HG03460 (cell line): Measurements from ENCODE around the gene ADISSP.

Experiments
- ATAC-seq: cut with Tn5 transposase; IDR thresholded peaks from one replicate; pipeline ENCODE4 v1.9.1; 2021; ENCODE audit not compliant: unreplicated experiment

The ADISSP gene

GRCh38 chr20:3720626-3721025, 46.9 kb downstream of the ADISSP start:
- ATAC-seq, result no peak

GRCh38 chr20:3720068-3720467, 47.5 kb downstream of the ADISSP start:
- no peak for ATAC-seq

- ATAC-seq, result no peak
Observed at GRCh38 chr20:3719046-3719445, 48.5 kb downstream of the ADISSP start.

GRCh38 chr20:3716195-3716834, 51.2 kb downstream of the ADISSP start:
- ATAC-seq, result no peak

GRCh38 chr20:3714092-3714491, 53.5 kb downstream of the ADISSP start:
- no peak for ATAC-seq

- ATAC-seq, result no peak
Observed at GRCh38 chr20:3712279-3712873, 55.2 kb downstream of the ADISSP start, which contains the start of gene SIGLEC1. Gene SIGLEC1, minus strand, starts transcription at chr20:3712600. Its CDS starts 5,472 bp downstream, at chr20:3707128.

- no peak for ATAC-seq
Observed at GRCh38 chr20:3711484-3711941, 56.0 kb downstream of the ADISSP start.

- ATAC-seq, result no peak
Observed at GRCh38 chr20:3710703-3711483, 56.7 kb downstream of the ADISSP start.

GRCh38 chr20:3710011-3710466, 57.5 kb downstream of the ADISSP start:
- no peak for ATAC-seq

GRCh38 chr20:3707508-3707899, 60.0 kb downstream of the ADISSP start:
- ATAC-seq, result no peak

- ATAC-seq, result no peak
Observed at GRCh38 chr20:3706774-3707507, 60.6 kb downstream of the ADISSP start.

GRCh38 chr20:3705970-3706739, 61.4 kb downstream of the ADISSP start:
- ATAC-seq, result no peak

GRCh38 chr20:3705491-3705969, 62.0 kb downstream of the ADISSP start:
- ATAC-seq, result no peak

- ATAC-seq, result no peak
Observed at GRCh38 chr20:3704087-3704486, 63.5 kb downstream of the ADISSP start.
